HG02623 (cell line): ENCODE measurements around the gene PLEKHA5.
"Not testable (repeated sequence)": the region's sequence is repeated elsewhere in the genome, so short reads cannot be mapped to it uniquely, and the experiment has no call there.

Source experiments
- ATAC-seq: cut with Tn5 transposase; IDR thresholded peaks from one replicate; pipeline ENCODE4 v1.9.1; 2021; ENCODE audit warnings: moderate library complexity; ENCODE audit not compliant: unreplicated experiment

PLEKHA5 gene, protein sequence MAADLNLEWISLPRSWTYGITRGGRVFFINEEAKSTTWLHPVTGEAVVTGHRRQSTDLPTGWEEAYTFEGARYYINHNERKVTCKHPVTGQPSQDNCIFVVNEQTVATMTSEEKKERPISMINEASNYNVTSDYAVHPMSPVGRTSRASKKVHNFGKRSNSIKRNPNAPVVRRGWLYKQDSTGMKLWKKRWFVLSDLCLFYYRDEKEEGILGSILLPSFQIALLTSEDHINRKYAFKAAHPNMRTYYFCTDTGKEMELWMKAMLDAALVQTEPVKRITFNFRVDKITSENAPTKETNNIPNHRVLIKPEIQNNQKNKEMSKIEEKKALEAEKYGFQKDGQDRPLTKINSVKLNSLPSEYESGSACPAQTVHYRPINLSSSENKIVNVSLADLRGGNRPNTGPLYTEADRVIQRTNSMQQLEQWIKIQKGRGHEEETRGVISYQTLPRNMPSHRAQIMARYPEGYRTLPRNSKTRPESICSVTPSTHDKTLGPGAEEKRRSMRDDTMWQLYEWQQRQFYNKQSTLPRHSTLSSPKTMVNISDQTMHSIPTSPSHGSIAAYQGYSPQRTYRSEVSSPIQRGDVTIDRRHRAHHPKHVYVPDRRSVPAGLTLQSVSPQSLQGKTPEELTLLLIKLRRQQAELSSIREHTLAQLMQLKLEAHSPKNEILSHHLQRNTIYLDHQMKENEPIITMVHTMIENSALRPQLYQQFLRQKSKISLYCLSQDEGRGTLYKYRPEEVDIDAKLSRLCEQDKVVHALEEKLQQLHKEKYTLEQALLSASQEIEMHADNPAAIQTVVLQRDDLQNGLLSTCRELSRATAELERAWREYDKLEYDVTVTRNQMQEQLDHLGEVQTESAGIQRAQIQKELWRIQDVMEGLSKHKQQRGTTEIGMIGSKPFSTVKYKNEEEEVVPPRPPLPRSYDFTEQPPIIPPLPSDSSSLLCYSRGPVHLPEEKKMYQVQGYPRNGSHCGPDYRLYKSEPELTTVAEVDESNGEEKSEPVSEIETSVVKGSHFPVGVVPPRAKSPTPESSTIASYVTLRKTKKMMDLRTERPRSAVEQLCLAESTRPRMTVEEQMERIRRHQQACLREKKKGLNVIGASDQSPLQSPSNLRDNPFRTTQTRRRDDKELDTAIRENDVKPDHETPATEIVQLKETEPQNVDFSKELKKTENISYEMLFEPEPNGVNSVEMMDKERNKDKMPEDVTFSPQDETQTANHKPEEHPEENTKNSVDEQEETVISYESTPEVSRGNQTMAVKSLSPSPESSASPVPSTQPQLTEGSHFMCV

DNA sequence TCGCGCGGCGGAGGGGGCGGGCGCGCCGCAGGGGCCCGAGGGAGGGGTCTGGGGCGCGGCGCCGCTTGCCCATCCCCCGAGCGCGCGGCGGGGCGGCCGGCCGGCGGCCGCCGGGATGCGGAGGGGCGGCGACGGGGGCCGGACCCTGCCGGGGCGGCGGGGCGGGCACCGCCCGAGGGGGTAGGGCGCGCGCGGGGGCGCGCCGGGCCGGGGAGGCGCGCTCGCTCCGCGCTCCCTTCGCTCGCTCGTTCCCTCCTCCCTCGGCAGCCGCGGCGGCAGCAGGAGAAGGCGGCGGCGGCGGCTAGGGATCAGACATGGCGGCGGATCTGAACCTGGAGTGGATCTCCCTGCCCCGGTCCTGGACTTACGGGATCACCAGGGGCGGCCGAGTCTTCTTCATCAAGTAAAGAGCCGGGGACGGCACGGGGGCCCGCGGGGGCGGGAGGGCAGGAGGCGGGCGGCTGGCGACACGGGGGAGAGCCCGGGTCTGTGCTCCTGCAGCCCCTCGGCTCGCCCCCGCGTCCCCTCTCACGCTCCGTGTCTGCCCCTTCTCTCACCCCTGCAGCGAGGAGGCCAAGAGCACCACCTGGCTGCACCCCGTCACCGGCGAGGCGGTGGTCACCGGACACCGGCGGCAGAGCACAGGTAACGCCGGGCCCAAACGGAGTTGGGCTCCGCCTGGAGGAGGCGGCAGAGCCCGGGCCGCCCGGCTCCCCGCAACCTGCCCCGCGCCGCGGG lies at the start of gene PLEKHA5:
TSS of gene PLEKHA5 (plus strand) at position 248 of the 738 bp plus-strand sequence. CDS start at position 315, 67 bp downstream.
- ATAC-seq, result no peak

- no peak for ATAC-seq
These were observed 48.6 kb upstream of the PLEKHA5 start for GRCh38 chr12:19080918-19081317.

GRCh38 chr12:19082365-19082911 lies 47.1 kb upstream of the PLEKHA5 start:
- ATAC-seq, result no peak

GRCh38 chr12:19084547-19084946 lies 45.0 kb upstream of the PLEKHA5 start:
- ATAC-seq, result no peak

DNA sequence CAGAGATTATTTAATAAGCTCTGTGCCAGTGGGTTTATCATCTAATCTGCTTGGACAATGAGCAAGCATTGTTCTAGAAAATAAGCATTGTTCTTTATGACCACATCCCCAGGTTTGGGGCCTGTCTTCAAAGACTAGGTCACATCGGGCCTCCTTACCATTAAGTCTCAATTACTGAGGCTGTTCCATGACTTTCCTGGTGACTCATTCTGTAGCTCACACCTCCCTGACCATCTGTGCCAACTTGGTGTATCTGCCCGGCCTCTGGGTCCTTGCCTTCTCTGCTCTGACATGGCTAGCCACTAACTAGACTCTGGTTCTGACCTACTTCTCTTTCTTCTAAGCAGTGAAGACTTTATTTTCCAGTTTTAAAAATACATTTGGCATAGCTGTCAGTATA lies 44.4 kb upstream of the PLEKHA5 start:
- ATAC-seq, result no peak

GRCh38 chr12:19088606-19089005 lies 40.9 kb upstream of the PLEKHA5 start:
- no peak for ATAC-seq

DNA sequence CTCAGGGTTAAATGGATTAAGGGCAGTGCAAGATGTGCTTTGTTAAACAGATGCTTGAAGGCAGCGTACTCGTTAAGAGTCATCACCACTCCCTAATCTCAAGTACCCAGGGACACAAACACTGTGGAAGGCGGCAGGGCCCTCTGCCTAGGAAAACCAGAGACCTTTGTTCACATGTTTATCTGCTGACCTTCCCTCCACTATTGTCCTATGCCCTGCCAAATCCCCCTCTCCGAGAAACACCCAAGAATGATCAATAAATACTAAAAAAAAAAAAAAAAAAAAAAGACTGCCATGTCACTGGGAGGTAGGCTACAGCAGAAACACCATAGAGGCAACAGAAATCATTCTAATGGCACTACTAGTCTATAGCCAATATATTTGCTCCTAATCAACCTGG lies 37.1 kb upstream of the PLEKHA5 start:
- not testable (repeated sequence) for ATAC-seq

DNA sequence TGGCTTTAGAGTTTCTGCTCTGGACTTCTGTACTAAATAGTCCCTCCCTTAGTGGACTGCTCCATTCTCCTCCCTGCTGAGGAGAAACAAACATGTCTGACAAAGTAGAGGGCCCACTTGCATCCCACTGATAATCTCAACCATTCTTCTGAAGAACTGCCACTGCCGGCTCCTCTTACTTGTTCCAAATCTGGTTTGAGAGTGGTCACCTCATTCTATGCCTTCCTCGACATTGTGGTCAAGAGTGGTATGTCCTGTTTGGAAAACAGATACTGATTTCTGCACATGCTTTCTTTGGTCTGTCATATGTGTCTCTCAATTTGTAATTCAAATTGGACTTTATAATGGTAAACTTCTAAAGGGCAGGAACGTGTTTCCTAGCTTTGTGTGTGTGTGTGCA lies 36.3 kb upstream of the PLEKHA5 start:
- ATAC-seq, result no peak

DNA sequence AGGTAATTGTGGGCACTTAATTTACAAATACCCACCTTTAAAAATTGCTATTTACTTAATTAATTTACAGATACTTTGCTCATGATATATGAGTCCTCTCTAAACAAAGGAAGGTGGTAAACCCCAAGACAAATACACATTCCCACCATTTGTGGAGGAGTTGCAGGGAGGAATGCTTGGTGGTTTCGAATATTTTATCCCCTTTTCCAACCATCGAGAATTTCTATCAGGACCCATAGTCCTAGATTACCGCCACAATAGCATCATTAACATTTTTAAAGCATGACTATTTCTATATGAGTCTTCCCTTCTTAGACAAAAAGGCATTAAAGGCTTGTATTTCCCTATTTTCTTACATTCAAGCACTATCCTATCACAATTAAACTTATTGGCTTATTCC lies 34.2 kb upstream of the PLEKHA5 start:
- ATAC-seq, result no peak

- no peak for ATAC-seq
These were observed 33.6 kb upstream of the PLEKHA5 start for GRCh38 chr12:19095756-19096480.

GRCh38 chr12:19105463-19105862 lies 24.1 kb upstream of the PLEKHA5 start:
- ATAC-seq, result no peak

DNA sequence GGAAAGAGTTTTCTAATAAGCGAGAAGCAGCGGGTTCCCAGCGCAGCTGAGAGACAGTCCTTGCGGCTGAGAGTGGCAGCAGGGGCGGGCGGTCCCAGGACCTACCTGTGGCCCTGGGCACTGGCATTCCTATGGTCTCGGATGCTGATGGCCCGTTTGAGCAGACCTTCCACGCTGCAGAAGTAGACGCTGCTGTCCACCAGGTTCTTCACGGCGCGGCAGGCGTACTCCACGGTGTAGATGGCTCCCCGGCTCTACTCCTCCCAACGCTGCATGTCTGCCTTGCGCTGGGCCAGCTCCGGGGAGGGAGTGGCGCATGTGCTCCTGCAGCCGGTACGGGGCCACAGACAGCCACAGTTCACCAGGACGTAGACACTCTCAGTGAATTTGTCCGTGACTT lies 21.8 kb upstream of the PLEKHA5 start:
- no peak for ATAC-seq

GRCh38 chr12:19110221-19110940 lies 19.2 kb upstream of the PLEKHA5 start:
- no peak for ATAC-seq

DNA sequence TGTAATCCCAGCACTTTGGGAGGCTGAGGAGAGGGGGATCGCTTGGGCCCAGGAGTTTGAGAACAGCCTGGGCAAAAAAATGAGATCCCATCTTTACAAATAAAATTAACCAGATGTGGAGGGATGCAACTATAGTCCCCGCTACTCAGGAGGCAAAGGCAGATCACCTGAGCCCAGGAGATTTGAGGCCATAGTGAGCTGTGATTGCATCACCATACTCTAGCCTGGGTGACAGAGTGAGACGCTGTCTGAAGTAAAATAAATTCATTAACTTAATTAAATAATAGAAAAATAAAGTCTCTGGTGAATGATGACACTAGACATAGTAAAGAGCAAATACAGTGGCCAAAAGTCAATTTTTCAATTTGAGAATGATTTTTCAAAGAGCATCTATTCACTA lies 16.1 kb upstream of the PLEKHA5 start:
- no peak for ATAC-seq

DNA sequence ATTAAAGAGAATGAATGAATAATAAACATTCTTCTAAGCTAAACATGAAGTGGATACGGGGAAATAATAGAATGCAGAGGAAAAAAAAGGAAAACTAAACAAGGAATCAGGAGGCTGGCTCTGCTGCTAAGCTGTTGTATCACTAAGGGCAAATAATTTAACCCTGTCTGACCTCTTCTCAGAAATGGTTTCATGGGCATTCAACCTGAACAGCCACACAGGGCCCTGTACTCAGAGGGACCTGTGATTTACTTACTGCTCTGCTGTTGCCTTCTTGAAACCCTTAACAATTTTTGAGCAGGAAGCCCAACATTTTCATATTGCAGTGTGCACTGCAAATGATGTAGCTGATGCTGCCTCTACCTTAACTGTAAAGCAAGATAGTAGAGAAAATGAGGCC lies 14.2 kb upstream of the PLEKHA5 start:
- ATAC-seq, result no peak

DNA sequence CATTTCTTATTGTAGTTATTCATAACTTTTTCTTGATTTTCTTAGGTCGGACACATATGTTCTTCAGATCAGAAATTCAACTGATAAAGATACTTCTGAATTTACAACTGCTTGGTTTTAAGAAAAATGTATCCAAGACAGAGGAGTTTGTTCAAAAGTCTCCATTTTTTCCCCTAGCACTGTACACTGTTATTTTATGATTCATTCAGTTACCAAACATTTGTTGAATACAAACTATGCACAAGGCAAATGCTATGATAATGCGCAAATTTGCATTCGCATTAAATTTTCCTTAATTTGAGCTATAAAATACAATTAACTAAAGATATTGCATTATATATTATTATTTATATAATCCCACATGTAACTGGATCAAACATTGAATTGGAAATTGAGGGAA lies 10.1 kb upstream of the PLEKHA5 start:
- no peak for ATAC-seq

GRCh38 chr12:19120795-19121194 lies 8.7 kb upstream of the PLEKHA5 start:
- ATAC-seq, result no peak

- ATAC-seq, result no peak
These were observed 8.0 kb upstream of the PLEKHA5 start for GRCh38 chr12:19121449-19122018.

DNA sequence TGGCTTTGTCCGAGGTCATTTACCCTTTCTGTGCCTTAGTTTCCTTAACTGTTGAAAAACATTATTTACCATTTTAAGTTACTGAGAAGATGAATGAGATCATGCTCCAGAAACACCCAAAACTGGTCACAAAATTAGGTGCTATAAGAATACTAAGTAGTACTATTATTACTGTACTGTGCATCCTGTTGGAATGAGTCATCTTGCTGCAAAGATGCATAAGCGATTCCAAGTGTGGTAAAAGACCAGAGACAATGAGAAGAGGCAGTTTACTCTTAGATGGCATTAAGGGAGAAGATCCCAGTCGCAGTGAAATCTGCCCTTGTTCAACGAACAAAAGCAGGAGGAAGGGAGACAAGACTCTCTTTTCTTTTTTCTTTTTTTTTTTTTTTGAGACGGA lies 4.2 kb upstream of the PLEKHA5 start:
- no peak for ATAC-seq
